H1 (cell line): ENCODE data around the gene PIGL. TPM values are rescaled to one million over a fixed set of nuclear protein-coding genes. Genes with fewer than 3 reads are reported as not detected.

Experiments
- CTCF ChIA-PET: fragments of 300-600 bp; sonication (Branson Sonifier 250); formaldehyde crosslinking; loops from one replicate; lab custom pipeline; 2021; ENCODE audit not compliant: partially characterized antibody; lab: Charles Lee
- POLR2A ChIA-PET: fragments of 300-600 bp; sonication (Branson Sonifier 250); formaldehyde crosslinking; loops from one replicate; lab custom pipeline; 2021; ENCODE audit warnings: inconsistent platforms; ENCODE audit not compliant: partially characterized antibody; lab: Charles Lee
- DNase-seq, 2 experiments: peaks; one replicate each; pipeline versions ENCODE4 v3.0.0 to v3.0.0-alpha.2; 2010 to 2022; ENCODE audit warnings: low spot score in 2 of 2, low read depth in 1 of 2, mixed read lengths in 1 of 2
- FAIRE-seq: peaks from 2 replicates; lab custom pipeline; 2011; peaks lifted over from hg19 to GRCh38; lab: Jason Lieb, UNC
- H2AFZ ChIP-seq: 2 replicates; pipeline ENCODE4 v1.8.1; 2012; ENCODE audit warnings: low read length, inconsistent platforms
- H2AK5ac ChIP-seq: 2 replicates; pipeline ENCODE4 v1.6.1; 2013; ENCODE audit warnings: low read depth, low read length
- H2BK120ac ChIP-seq: replicated peaks from 2 replicates; pipeline ENCODE3; 2013; ENCODE audit warnings: low read depth, low read length, inconsistent platforms
- H2BK12ac ChIP-seq: 2 replicates; pipeline ENCODE4 v1.6.1; 2013; ENCODE audit warnings: low read depth, low read length
- H2BK15ac ChIP-seq: 2 replicates; pipeline ENCODE4 v1.6.1; 2013; ENCODE audit warnings: low read length
- H2BK20ac ChIP-seq: 2 replicates; pipeline ENCODE4 v1.6.1; 2013; ENCODE audit warnings: low read length
- H2BK5ac ChIP-seq: 2 replicates; pipeline ENCODE4 v1.6.1; 2013; ENCODE audit warnings: low read depth, low read length
- H3K14ac ChIP-seq: 2 replicates; pipeline ENCODE4 v1.6.1; 2013; ENCODE audit warnings: inconsistent platforms; ENCODE audit not compliant: insufficient read length
- H3K18ac ChIP-seq: 2 replicates; pipeline ENCODE4 v1.6.1; 2013; ENCODE audit warnings: low read length; ENCODE audit errors: extremely low read depth
- H3K23ac ChIP-seq: 2 replicates; pipeline ENCODE4 v1.6.1; 2013; ENCODE audit warnings: inconsistent platforms; ENCODE audit not compliant: insufficient read length
- H3K23me2 ChIP-seq: 2 replicates; pipeline ENCODE4 v1.6.1; 2013; ENCODE audit warnings: low read depth, low read length
- H3K27ac ChIP-seq: 2 replicates; pipeline ENCODE4 v1.6.1; 2011; ENCODE audit warnings: low read depth, low read length, inconsistent platforms
- H3K27me3 ChIP-seq, 4 experiments: replicated peaks in 1 of 4; 1 replicate in 1 of 4; 2 replicates in 3 of 4; pipeline versions ENCODE4 v1.6.1 to v1.8.1; 2011 to 2013; ENCODE audit warnings: low read length in 3 of 4, mild to moderate bottlenecking in 3 of 4, inconsistent platforms in 2 of 4, mixed read lengths in 2 of 4, moderate library complexity in 1 of 4; ENCODE audit not compliant: control insufficient read depth in 3 of 4, insufficient read depth in 3 of 4; ENCODE audit errors: extremely low read depth in 1 of 4
- H3K36me3 ChIP-seq, 4 experiments: 2 replicates each; pipeline versions ENCODE4 v1.6.1 to v1.8.1; 2011 to 2013; ENCODE audit warnings: mild to moderate bottlenecking in 4 of 4, low read length in 3 of 4, moderate library complexity in 2 of 4, control low read depth in 1 of 4, inconsistent platforms in 1 of 4; ENCODE audit not compliant: insufficient read depth in 4 of 4, control insufficient read depth in 2 of 4
- H3K4ac ChIP-seq: replicated peaks from 2 replicates; pipeline ENCODE3; 2013; ENCODE audit warnings: low read length, low read depth, mixed read lengths, inconsistent platforms; ENCODE audit not compliant: insufficient read length
- H3K4me1 ChIP-seq, 4 experiments: replicated peaks in 1 of 4; 1 replicate in 1 of 4; 2 replicates in 3 of 4; pipeline versions ENCODE4 v1.6.1 to v1.8.1; 2011 to 2013; ENCODE audit warnings: low read length in 3 of 4, inconsistent platforms in 2 of 4, mixed read lengths in 1 of 4; ENCODE audit not compliant: insufficient read depth in 4 of 4, control insufficient read depth in 3 of 4
- H3K4me2 ChIP-seq, 2 experiments: 2 replicates each; pipeline versions ENCODE4 v1.6.1 to v1.8.1; 2011 to 2013; ENCODE audit warnings: low read depth in 2 of 2, low read length in 2 of 2, control low read depth in 1 of 2, inconsistent platforms in 1 of 2, mild to moderate bottlenecking in 1 of 2; ENCODE audit not compliant: insufficient read depth in 1 of 2
- H3K4me3 ChIP-seq, 4 experiments: fragments of 200-600, 300-600 bp in 1 of 4; sonication (generic), shearing (Covaris generic), sonication (Bioruptor Twin) in 1 of 4; 2 replicates each; pipeline versions ENCODE4 v1.5.1 to v1.8.1; 2011 to 2016; ENCODE audit warnings: low read length in 4 of 4, low read depth in 3 of 4, control low read depth in 2 of 4, inconsistent platforms in 2 of 4, mild to moderate bottlenecking in 2 of 4, mixed read lengths in 1 of 4, moderate library complexity in 1 of 4; ENCODE audit not compliant: insufficient read depth in 2 of 4; ENCODE audit errors: extremely low read depth in 1 of 4
- H3K56ac ChIP-seq: replicated peaks from 2 replicates; pipeline ENCODE3; 2013; ENCODE audit warnings: low read depth, mild to moderate bottlenecking, mixed read lengths, low read length, inconsistent platforms; ENCODE audit not compliant: insufficient read length
- H3K79me1 ChIP-seq: 2 replicates; pipeline ENCODE4 v1.6.1; 2013; ENCODE audit warnings: low read depth, low read length, control low read depth
- H3K79me2 ChIP-seq, 2 experiments: 2 replicates each; pipeline versions ENCODE4 v1.6.1 to v1.8.1; 2012 to 2013; ENCODE audit warnings: low read length in 2 of 2, mild to moderate bottlenecking in 2 of 2, inconsistent platforms in 1 of 2; ENCODE audit not compliant: insufficient read depth in 2 of 2, control insufficient read depth in 1 of 2
- H3K9ac ChIP-seq, 4 experiments: replicated peaks in 1 of 4; 1 replicate in 1 of 4; 2 replicates in 3 of 4; pipeline versions ENCODE4 v1.6.1 to v1.8.1; 2011 to 2013; ENCODE audit warnings: low read depth in 3 of 4, low read length in 3 of 4, control low read depth in 2 of 4, mild to moderate bottlenecking in 2 of 4, moderate library complexity in 2 of 4, inconsistent platforms in 1 of 4; ENCODE audit errors: extremely low read depth in 1 of 4
- H3K9me3 ChIP-seq, 2 experiments: 2 replicates each; pipeline versions ENCODE4 v1.6.1 to v1.8.1; 2012 to 2013; ENCODE audit warnings: mild to moderate bottlenecking in 2 of 2, moderate library complexity in 2 of 2, control low read depth in 1 of 2, inconsistent platforms in 1 of 2, low read depth in 1 of 2, low read length in 1 of 2, mixed read lengths in 1 of 2; ENCODE audit not compliant: insufficient read depth in 2 of 2
- H4K20me1 ChIP-seq, 2 experiments: replicated peaks in 1 of 2; 2 replicates each; pipeline versions ENCODE3 to v1.8.1; 2011 to 2013; ENCODE audit warnings: inconsistent platforms in 2 of 2, low read length in 2 of 2, mild to moderate bottlenecking in 1 of 2; ENCODE audit not compliant: insufficient read depth in 2 of 2, control insufficient read depth in 1 of 2
- H4K5ac ChIP-seq: 2 replicates; pipeline ENCODE4 v1.6.1; 2013; ENCODE audit warnings: low read length, low read depth, mixed read lengths, inconsistent platforms; ENCODE audit not compliant: insufficient read length
- H4K8ac ChIP-seq: 2 replicates; pipeline ENCODE4 v1.8.0; 2013; ENCODE audit warnings: mild to moderate bottlenecking, moderate library complexity, low read length, inconsistent platforms; ENCODE audit not compliant: insufficient read depth; ENCODE audit errors: extremely low read depth
- H4K91ac ChIP-seq: replicated peaks from 2 replicates; pipeline ENCODE3; 2013; ENCODE audit warnings: low read length, mixed read lengths, inconsistent platforms; ENCODE audit not compliant: insufficient read length
- GABPA ChIP-seq: IDR thresholded peaks from 2 replicates; pipeline ENCODE4 v1.6.1; 2011; ENCODE audit warnings: mild to moderate bottlenecking, low read length, moderate library complexity, borderline replicate concordance; ENCODE audit not compliant: insufficient read depth
- HDAC2 ChIP-seq, 2 experiments: fragments of 300-600 bp in 1 of 2; sonication (generic) in 1 of 2; IDR thresholded peaks; 2 replicates each; pipeline ENCODE4 v1.6.1; 2011 to 2012; ENCODE audit warnings: low read depth in 2 of 2, low read length in 2 of 2, mild to moderate bottlenecking in 2 of 2, moderate library complexity in 2 of 2, borderline replicate concordance in 1 of 2, inconsistent platforms in 1 of 2
- SIN3A ChIP-seq, 2 experiments: IDR thresholded peaks in 1 of 2; conservative IDR thresholded peaks in 1 of 2; 2 replicates each; pipeline ENCODE4 v1.6.1; 2011 to 2012; ENCODE audit warnings: low read length in 2 of 2, improper control_type of control experiment in 1 of 2, low read depth in 1 of 2, mild to moderate bottlenecking in 1 of 2
- SRF ChIP-seq: IDR thresholded peaks from 2 replicates; pipeline ENCODE4 v1.6.1; 2011; ENCODE audit warnings: mild to moderate bottlenecking, low read depth, low read length, moderate library complexity
- WGBS, 2 experiments: shearing (Covaris generic) in 1 of 2; methylation state at CpG; one replicate each; pipeline versions ENCODE4 v1.1.6 to v1.1.7; 2013 to 2015; ENCODE audit warnings: low lambda C conversion rate in 2 of 2, mixed read lengths in 2 of 2, inconsistent platforms in 1 of 2, low coverage in 1 of 2, missing lambda C conversion rate in 1 of 2; ENCODE audit not compliant: insufficient replicate concordance in 2 of 2, insufficient coverage in 1 of 2, insufficient read length in 1 of 2; ENCODE audit errors: extremely low coverage in 1 of 2, missing lambda C conversion rate in 1 of 2; 5-methylcytosine and 5-hydroxymethylcytosine counted together
- polyA plus RNA-seq, 7 experiments: library from polyadenylated mRNA; depleted of rRNA in 3 of 7; stranded (reverse) in 5 of 7; unstranded in 2 of 7; fragments of >200 nt in 5 of 7; fragments of 200-250 nt in 2 of 7; gene quantifications; 1 replicate in 5 of 7; 2 replicates in 1 of 7; 4 replicates in 1 of 7; pipeline versions ENCODE4 v1.2.1 to v1.2.3, GENCODE V29; 2011 to 2013; ENCODE audit warnings: missing spikeins in 2 of 7, mixed read lengths in 2 of 7
- total RNA-seq: library from RNA; stranded (reverse); fragmentation: NEBNext Ultra II Directional; extraction: Animal tissue kit (Norgen Biotek cat#: 25700); gene quantifications from 2 replicates; pipeline ENCODE4 v1.2.1, GENCODE V29; 2021

The PIGL gene
- total and polyA plus RNA-seq, 2 of the 8 experiments (the other 6 are each of a cell fraction or from before 2014, with no cell fraction given): 28.4 to 30.8 TPM

DNA sequence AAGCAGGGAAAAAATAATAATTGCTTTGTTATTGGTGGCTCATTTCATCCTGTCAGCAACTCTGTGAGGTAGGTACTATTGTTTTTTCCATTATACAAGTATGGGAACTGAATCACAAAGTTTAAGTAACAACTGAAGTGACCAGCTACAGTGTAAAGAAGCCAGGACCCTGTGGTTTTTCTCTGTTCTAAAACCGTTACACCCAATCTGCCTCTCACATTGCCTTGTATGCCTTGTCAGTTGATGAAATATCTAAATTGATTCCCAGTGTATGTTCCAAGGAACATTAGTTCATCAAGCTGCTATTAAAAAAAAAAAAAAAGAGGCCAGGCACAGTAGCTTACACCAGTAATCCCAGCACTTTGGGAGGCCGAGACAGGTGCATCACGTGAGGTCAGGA, 5.4 kb downstream of the PIGL start:
- no peak overlapping the region for H2BK15ac ChIP-seq
- H3K9me3 ChIP-seq: no peaks in the 10 kb centered on the region
- no peak overlapping the region for H3K4me3 ChIP-seq
- no peak overlapping the region for H4K8ac ChIP-seq
- no peak overlapping the region for H3K23ac ChIP-seq
- no peak overlapping the region for H4K5ac ChIP-seq
- no peak overlapping the region for H4K91ac ChIP-seq
- peaks cover 3% of the 10 kb centered on the region; the same call in 1 of the 2 replicates for H3K23me2 ChIP-seq
- no peaks in the 10 kb centered on the region; a peak in 1 of 8 replicates for H3K36me3 ChIP-seq
- DNase-seq (no peak), FAIRE-seq (no peak)
- H3K79me2 ChIP-seq: peaks cover 4 to 36% of the 10 kb centered on the region in 2 experiments; a peak in 3 of 4 replicates
- ChIA-PET CTCF (interaction anchor here (0.6 to 1.6 kb wide), 2 partner anchors 105 to 141 kb away, joined by 3 to 5 read pairs; no protein-coding TSS in a partner anchor), POLR2A (no interaction called here)
- H2AFZ ChIP-seq: no peak overlapping the region
- no peaks in the 10 kb centered on the region; a peak in 1 of 7 replicates for H3K4me1 ChIP-seq
- peaks cover 4% of the 10 kb centered on the region; the same call in 1 of the 2 replicates for H3K79me1 ChIP-seq
- H2BK120ac ChIP-seq: no peak overlapping the region
- H3K4me2 ChIP-seq: no peak overlapping the region
- no peak overlapping the region for H2BK5ac ChIP-seq
- no peak overlapping the region for H2BK12ac ChIP-seq
- H3K27me3 ChIP-seq: no peaks in the 10 kb centered on the region
- WGBS, 2 experiments: 94% methylated on average over 3 of the region's 3 CpGs; no CpG with 5 or more reads in 1 of the 2 experiments
- no peak overlapping the region for H2AK5ac ChIP-seq
- H3K9ac ChIP-seq: no peak overlapping the region
- H3K18ac ChIP-seq: no peak overlapping the region
- no peak overlapping the region for H2BK20ac ChIP-seq
- H3K4ac ChIP-seq: no peak overlapping the region
- peaks cover 2% of the 10 kb centered on the region in 2 experiments for H4K20me1 ChIP-seq
- no peak overlapping the region for H3K14ac ChIP-seq
- no peak overlapping the region for H3K56ac ChIP-seq
- no peak overlapping the region for H3K27ac ChIP-seq
- TF ChIP-seq HDAC2 (IDR thresholded peaks at IDR 0.05; ENCODE audit: borderline replicate concordance in 1 of 2, low read depth in 2 of 2, low read length in 2 of 2): no peak
- TF ChIP-seq SIN3A (conservative IDR thresholded peaks at IDR 0.05 in 1 of 2, IDR thresholded peaks at IDR 0.05 in 1 of 2; ENCODE audit: low read depth in 1 of 2, low read length in 2 of 2): no peak
- TF ChIP-seq SRF: no peak
- TF ChIP-seq GABPA: no peak
